Measurements from ENCODE around the gene ZZZ3.

DNA sequence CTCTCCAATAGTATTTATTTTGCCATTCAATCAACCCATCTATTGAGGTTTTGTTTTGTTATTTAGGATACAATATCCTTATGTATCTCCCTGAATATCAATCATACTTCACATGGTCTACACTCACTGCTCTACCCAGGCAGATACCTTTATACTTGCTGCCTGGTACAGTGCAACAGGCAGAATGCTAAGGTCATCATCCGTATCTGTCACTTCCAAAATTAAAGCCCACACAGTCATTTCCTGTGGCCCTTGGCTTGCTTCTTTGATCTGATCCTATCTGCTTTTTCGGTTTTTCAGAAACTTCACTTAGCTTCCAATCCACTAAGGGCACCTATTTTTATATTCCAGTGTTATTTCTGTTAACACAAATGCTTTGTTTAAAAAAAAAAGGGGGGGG is 22.3 kb upstream of the ZZZ3 start:
- TF ChIP-seq, protein P1, sequence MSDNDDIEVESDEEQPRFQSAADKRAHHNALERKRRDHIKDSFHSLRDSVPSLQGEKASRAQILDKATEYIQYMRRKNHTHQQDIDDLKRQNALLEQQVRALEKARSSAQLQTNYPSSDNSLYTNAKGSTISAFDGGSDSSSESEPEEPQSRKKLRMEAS (IDR thresholded peaks at IDR 0.05): no peak
- no peak for TF ChIP-seq CTCF (IDR thresholded peaks at IDR 0.05)
- TF ChIP-seq BHLHE40 (IDR thresholded peaks at IDR 0.05; ENCODE audit: low read depth, low read length): no peak
- no peak for TF ChIP-seq HDAC2 (IDR thresholded peaks at IDR 0.05)
- no peak for TF ChIP-seq POLR2A (IDR thresholded peaks at IDR 0.05; ENCODE audit: low read length)
- TF ChIP-seq CBX2 (IDR thresholded peaks at IDR 0.05; ENCODE audit: borderline replicate concordance, low read depth): no peak
- TF ChIP-seq EP300 (IDR thresholded peaks at IDR 0.05): no peak
- no peak for TF ChIP-seq RAD21 (conservative IDR thresholded peaks at IDR 0.05 in 1 of 2, IDR thresholded peaks at IDR 0.05 in 1 of 2)
- no peak for TF ChIP-seq SMC3 (IDR thresholded peaks at IDR 0.05)

Data from A549 (cell line).